ENCODE results near the gene PRKCQ. TPM values are rescaled to one million over a fixed set of nuclear protein-coding genes. Genes with fewer than 3 reads are reported as not detected.
A peak's percentile ranks its signal among the peaks of the same experiment; 100 is the strongest.

The PRKCQ gene
- total and polyA plus RNA-seq, 2 of the 4 experiments (the other 2 are of a cell fraction), result under 0.01 to 0.03 TPM

- intact Hi-C loops (cut with micrococcal nuclease) (loop anchor here (1.0 kb wide), 1 partner anchor 972 kb away; no protein-coding TSS in a partner anchor), in situ Hi-C loops (cut with MboI; ENCODE audit: low sequenced_read_pairs) (no loop called here), dilution Hi-C loops (cut with HindIII; ENCODE audit: low sequenced_read_pairs, unreplicated experiment) (no loop called here)
- no peak overlapping the region for H2BK120ac ChIP-seq (ENCODE audit: low read depth, low read length)
- POLR2A ChIA-PET (ENCODE audit: unreplicated experiment), result interaction anchor here (0.6 kb wide), 1 partner anchor 510 kb away, joined by 3 read pairs; no protein-coding TSS in a partner anchor
- no peak overlapping the region for H2AFZ ChIP-seq (replicated peaks; ENCODE audit: low read length, poor library complexity)
- no peak overlapping the region for H4K91ac ChIP-seq (ENCODE audit: insufficient read depth, low read depth, low read length)
- no peak overlapping the region for H2BK5ac ChIP-seq (ENCODE audit: low read depth, low read length, poor library complexity, severe bottlenecking)
- H3K4me1 ChIP-seq (ENCODE audit: control insufficient read depth, insufficient read depth, low read length), result no peaks in the 10 kb centered on the region
- H4K8ac ChIP-seq (ENCODE audit: low read depth in 2 of 2, low read length in 2 of 2), result no peak overlapping the region
- no CpG with 5 or more reads among the region's 12 CpGs for WGBS, 2 experiments (ENCODE audit: extremely low coverage in 2 of 2, insufficient read length in 1 of 2)
- no peak overlapping the region for H3K27ac ChIP-seq (ENCODE audit: insufficient read depth, low read length)
- no TSS peak for BruUV-seq (replicated peaks)
- H3K56ac ChIP-seq (ENCODE audit: extremely low read depth, insufficient read depth, low read length), result no peak overlapping the region
- peaks cover 2% of the 10 kb centered on the region; the same call in 1 of the 2 replicates for H3K27me3 ChIP-seq (ENCODE audit: control insufficient read depth, insufficient read depth, low read length)
- no peak overlapping the region for H3K9ac ChIP-seq (ENCODE audit: low read depth, low read length)
- H3K79me1 ChIP-seq (ENCODE audit: low read depth in 1 of 2, low read length in 2 of 2), result no peaks in the 10 kb centered on the region
- no peak overlapping the region for H3K4me3 ChIP-seq (ENCODE audit: insufficient read depth, low read depth, low read length)
- H3K14ac ChIP-seq (replicated peaks; ENCODE audit: low read depth, low read length), result no peak overlapping the region
- H2BK20ac ChIP-seq (ENCODE audit: low read depth, low read length), result no peak overlapping the region
- H4K20me1 ChIP-seq (ENCODE audit: insufficient read depth, low read length), result no peaks in the 10 kb centered on the region
- DNase-seq (peak; percentile 28), ATAC-seq (ENCODE audit: low read depth) (peak; percentile 72)
- no peak overlapping the region for H3K18ac ChIP-seq (ENCODE audit: low read depth, low read length)
- H2AK5ac ChIP-seq (ENCODE audit: low read depth, low read length), result no peak overlapping the region
- H3K4ac ChIP-seq (ENCODE audit: low read depth, low read length), result no peak overlapping the region
- H2BK15ac ChIP-seq (ENCODE audit: low read depth, low read length), result no peak overlapping the region
- H2AK9ac ChIP-seq (replicated peaks; ENCODE audit: low read depth, low read length, poor library complexity), result no peak overlapping the region
- no peaks in the 10 kb centered on the region for H3K9me3 ChIP-seq (ENCODE audit: control insufficient read depth, insufficient read depth, low read length)
- no peak overlapping the region for H3K23ac ChIP-seq (ENCODE audit: low read depth, low read length)
- TF ChIP-seq RAD21 (IDR thresholded peaks at IDR 0.05; ENCODE audit: low read length), result peak; percentile 34
- TF ChIP-seq MXI1 (IDR thresholded peaks at IDR 0.05; ENCODE audit: borderline replicate concordance, low read depth, low read length), result no peak
- TF ChIP-seq, protein P1, sequence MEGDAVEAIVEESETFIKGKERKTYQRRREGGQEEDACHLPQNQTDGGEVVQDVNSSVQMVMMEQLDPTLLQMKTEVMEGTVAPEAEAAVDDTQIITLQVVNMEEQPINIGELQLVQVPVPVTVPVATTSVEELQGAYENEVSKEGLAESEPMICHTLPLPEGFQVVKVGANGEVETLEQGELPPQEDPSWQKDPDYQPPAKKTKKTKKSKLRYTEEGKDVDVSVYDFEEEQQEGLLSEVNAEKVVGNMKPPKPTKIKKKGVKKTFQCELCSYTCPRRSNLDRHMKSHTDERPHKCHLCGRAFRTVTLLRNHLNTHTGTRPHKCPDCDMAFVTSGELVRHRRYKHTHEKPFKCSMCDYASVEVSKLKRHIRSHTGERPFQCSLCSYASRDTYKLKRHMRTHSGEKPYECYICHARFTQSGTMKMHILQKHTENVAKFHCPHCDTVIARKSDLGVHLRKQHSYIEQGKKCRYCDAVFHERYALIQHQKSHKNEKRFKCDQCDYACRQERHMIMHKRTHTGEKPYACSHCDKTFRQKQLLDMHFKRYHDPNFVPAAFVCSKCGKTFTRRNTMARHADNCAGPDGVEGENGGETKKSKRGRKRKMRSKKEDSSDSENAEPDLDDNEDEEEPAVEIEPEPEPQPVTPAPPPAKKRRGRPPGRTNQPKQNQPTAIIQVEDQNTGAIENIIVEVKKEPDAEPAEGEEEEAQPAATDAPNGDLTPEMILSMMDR (conservative IDR thresholded peaks at IDR 0.05; ENCODE audit: low read depth, low read length), result peak; percentile 54
- no peak for TF ChIP-seq ELK1 (IDR thresholded peaks at IDR 0.05; ENCODE audit: borderline replicate concordance, low read depth, low read length)
- TF ChIP-seq SMC3 (IDR thresholded peaks at IDR 0.05; ENCODE audit: low read depth, low read length), result peak; percentile 44; the same call in 1 of the 2 replicates
- no peak for TF ChIP-seq USF2 (IDR thresholded peaks at IDR 0.05; ENCODE audit: low read depth, low read length)
- peak overlapping the region; percentile 61; the same call in 1 of the 2 replicates for H3K4me2 ChIP-seq (ENCODE audit: low read depth, low read length)
- no peak overlapping the region for H4K5ac ChIP-seq (ENCODE audit: low read depth, low read length)
- no peaks in the 10 kb centered on the region for H3K9me1 ChIP-seq (ENCODE audit: insufficient read depth, low read length)
- no peaks in the 10 kb centered on the region for H3K36me3 ChIP-seq (ENCODE audit: control insufficient read depth, insufficient read depth, low read length)
- CTCF ChIA-PET, result interaction anchor here (0.7 to 1.0 kb wide), 3 partner anchors 219 to 555 kb away, joined by 3 to 7 read pairs (median 4); no protein-coding TSS in a partner anchor
Measured at GRCh38 chr10:6445671-6446316, 134.3 kb downstream of the PRKCQ start.
